Retinal pigment epithelial cell (primary cell): ENCODE measurements around the gene PNLIP.

Experiments used
- DNase-seq: peaks from one replicate; pipeline ENCODE4 v3.0.0-alpha.2; 2010; ENCODE audit warnings: low read depth
- H3K4me3 ChIP-seq: 2 replicates; pipeline ENCODE4 v1.5.1; 2011; ENCODE audit warnings: mild to moderate bottlenecking, low read length, control low read depth, moderate library complexity
- CTCF ChIP-seq: conservative IDR thresholded peaks from 2 replicates; pipeline ENCODE4 v1.5.1; 2011; ENCODE audit warnings: low read depth, low read length, control low read depth, inconsistent platforms

The PNLIP gene

GRCh38 chr10:116526219-116526618 lies 19.5 kb upstream of the PNLIP start:
- DNase-seq = no peak
- no peak overlapping the region for H3K4me3 ChIP-seq
- TF ChIP-seq CTCF = no peak

GRCh38 chr10:116536810-116537209 lies 8.9 kb upstream of the PNLIP start:
- TF ChIP-seq CTCF = no peak
- DNase-seq = no peak
- H3K4me3 ChIP-seq = no peak overlapping the region

GRCh38 chr10:116538456-116538855 lies 7.3 kb upstream of the PNLIP start:
- TF ChIP-seq CTCF = no peak

GRCh38 chr10:116538992-116539391 lies 6.7 kb upstream of the PNLIP start:
- no peak for TF ChIP-seq CTCF
- DNase-seq = no peak
- H3K4me3 ChIP-seq = no peak overlapping the region

More at GRCh38 chr10:116538456-116538855, 7.3 kb upstream of the PNLIP start:
- H3K4me3 ChIP-seq = no peak overlapping the region
- peak; percentile 4 for DNase-seq

GRCh38 chr10:116540814-116541213 lies 4.9 kb upstream of the PNLIP start:
- H3K4me3 ChIP-seq = no peak overlapping the region
- DNase-seq = no peak
- no peak for TF ChIP-seq CTCF

- TF ChIP-seq CTCF = no peak
- H3K4me3 ChIP-seq = no peak overlapping the region
Measured at GRCh38 chr10:116542007-116542677, 3.6 kb upstream of the PNLIP start.

GRCh38 chr10:116545122-116545521 lies 609 bp upstream of the PNLIP start:
- no peak for DNase-seq
- no peak for TF ChIP-seq CTCF
- no peak overlapping the region for H3K4me3 ChIP-seq

More at GRCh38 chr10:116542007-116542677, 3.6 kb upstream of the PNLIP start:
- no peak for DNase-seq
